Endothelial cell of umbilical vein (primary cell): ENCODE results near the gene DCP2.

Experiments used
- POLR2A ChIP-seq: IDR thresholded peaks from 2 replicates; pipeline ENCODE4 v1.6.1; 2012; ENCODE audit warnings: low read depth, mild to moderate bottlenecking, control low read depth, low read length
- TF ChIP-seq, protein P1 (sequence below), 2 donors: IDR thresholded peaks; 1 replicate in 1 of 2; 2 replicates in 1 of 2; pipeline ENCODE4 v1.5.1; 2011; ENCODE audit warnings: low read length in 2 of 2, mild to moderate bottlenecking in 2 of 2, moderate library complexity in 2 of 2, control low read depth in 1 of 2, inconsistent platforms in 1 of 2, low read depth in 1 of 2; ENCODE audit not compliant: insufficient read depth in 1 of 2; ENCODE audit errors: extremely low read depth in 1 of 2
- TF ChIP-seq, protein P2 (sequence below): IDR thresholded peaks from 2 replicates; pipeline ENCODE4 v1.6.1; 2011; ENCODE audit not compliant: insufficient read depth, insufficient read length

DNA sequence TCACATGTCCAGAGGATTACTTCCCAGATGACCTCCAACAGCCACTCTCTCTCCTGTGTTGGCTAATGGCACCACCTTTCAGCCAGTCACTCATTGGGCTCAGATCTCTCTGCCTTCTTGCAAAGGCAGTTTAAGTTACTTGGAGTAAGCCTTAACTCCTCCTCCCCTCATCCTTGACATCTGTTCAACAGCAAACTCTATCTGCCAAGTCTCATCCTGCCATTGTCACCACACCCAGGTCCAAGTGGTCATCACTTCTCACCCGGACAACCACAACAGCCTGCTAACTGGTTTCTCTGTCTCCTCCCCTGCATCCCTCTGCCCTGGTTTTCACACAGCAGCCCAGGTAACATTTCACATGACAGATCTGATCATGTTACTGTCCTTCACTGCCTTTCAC lies 58.5 kb downstream of the DCP2 start:
- TF ChIP-seq, protein P1, sequence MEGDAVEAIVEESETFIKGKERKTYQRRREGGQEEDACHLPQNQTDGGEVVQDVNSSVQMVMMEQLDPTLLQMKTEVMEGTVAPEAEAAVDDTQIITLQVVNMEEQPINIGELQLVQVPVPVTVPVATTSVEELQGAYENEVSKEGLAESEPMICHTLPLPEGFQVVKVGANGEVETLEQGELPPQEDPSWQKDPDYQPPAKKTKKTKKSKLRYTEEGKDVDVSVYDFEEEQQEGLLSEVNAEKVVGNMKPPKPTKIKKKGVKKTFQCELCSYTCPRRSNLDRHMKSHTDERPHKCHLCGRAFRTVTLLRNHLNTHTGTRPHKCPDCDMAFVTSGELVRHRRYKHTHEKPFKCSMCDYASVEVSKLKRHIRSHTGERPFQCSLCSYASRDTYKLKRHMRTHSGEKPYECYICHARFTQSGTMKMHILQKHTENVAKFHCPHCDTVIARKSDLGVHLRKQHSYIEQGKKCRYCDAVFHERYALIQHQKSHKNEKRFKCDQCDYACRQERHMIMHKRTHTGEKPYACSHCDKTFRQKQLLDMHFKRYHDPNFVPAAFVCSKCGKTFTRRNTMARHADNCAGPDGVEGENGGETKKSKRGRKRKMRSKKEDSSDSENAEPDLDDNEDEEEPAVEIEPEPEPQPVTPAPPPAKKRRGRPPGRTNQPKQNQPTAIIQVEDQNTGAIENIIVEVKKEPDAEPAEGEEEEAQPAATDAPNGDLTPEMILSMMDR (IDR thresholded peaks at IDR 0.05; ENCODE audit: extremely low read depth in 1 of 2, insufficient read depth in 1 of 2, low read depth in 1 of 2, low read length in 2 of 2) = no peak
- TF ChIP-seq POLR2A = no peak
- TF ChIP-seq, protein P2, sequence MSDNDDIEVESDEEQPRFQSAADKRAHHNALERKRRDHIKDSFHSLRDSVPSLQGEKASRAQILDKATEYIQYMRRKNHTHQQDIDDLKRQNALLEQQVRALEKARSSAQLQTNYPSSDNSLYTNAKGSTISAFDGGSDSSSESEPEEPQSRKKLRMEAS = no peak
